GM19395 (cell line): Measurements from ENCODE around the gene LCE2C.

Source experiments
- ATAC-seq: cut with Tn5 transposase; IDR thresholded peaks from one replicate; pipeline ENCODE4 v1.9.1; 2021; ENCODE audit warnings: mild to moderate bottlenecking, moderate library complexity; ENCODE audit not compliant: unreplicated experiment

The LCE2C gene

DNA sequence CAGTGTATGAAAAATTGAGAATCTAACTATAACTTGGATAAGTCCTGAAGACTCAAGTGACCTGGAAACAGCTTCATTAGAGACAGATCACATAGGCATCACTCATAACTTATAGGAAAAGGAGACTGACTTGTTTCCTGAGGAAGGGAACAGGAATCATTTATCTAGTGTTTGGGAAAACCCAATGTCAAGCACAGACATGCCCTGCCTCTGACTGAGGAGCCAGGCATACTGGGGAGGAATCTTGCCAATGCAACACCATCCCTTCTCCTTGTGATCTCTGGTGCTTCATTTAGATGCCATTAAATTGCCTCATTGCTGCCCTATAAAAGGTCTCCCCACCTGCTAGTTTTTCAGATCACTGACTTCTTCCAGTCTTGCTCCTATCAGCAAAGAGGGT lies 43.2 kb downstream of the LCE2C start:
- ATAC-seq: no peak

DNA sequence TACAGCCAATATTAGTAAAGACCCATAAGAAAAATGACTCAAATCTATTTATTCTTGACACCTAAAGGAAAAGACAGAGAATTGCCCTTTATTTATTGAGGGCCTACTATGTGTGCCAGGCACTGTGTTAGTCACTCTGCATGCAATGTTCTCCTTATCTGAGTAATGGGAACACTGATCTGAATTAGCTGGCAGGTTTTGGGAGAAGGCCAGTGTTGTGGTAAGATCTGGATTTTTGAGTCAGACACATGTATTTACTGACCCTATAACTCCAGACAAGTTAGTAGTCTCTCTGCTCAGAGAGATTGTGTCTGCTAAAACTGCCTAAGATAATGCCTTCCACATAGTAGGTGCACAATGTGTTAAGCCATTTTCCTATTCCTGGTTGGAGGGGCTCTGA lies 50.2 kb downstream of the LCE2C start:
- no peak for ATAC-seq
